Measurements from ENCODE around the gene C1QB.

Gene C1QB

DNA sequence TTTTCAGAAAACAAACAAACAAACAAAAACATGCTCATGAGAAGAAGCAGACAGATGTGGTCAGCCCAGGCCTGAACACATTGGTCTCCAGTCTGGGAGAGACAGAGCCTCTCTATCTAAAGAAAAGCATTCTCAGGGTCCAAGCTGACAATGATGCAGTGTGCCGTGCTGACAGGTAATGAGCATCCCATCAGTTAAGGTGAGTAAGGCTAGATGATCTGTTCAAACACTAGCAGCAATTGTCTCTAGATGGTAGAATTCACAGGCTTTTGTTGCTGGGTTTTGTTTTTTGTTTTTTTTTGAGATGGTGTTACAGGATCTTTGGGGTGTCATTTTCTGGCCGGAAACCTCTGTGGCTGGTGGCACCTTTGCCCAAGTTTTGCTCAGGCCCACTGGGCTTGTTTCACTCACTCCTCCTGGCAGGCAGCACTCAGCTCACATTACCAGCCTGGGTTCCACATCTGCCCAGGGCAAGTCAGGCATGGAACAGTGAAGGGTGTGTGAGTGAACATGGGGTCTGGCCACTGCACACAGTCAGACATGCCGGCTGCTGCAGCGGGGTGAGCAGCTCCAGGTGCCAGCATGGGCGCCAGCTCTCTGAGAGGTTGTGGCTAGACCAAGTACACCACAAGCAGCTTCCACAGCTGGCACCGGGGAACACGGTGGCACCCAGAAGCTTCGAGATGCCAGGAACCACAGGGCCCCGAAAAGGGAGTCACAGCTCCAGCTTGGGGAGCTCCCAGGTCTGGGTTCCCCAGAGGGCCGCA is 19.2 kb upstream of the C1QB start:
- TF ChIP-seq, protein P1, sequence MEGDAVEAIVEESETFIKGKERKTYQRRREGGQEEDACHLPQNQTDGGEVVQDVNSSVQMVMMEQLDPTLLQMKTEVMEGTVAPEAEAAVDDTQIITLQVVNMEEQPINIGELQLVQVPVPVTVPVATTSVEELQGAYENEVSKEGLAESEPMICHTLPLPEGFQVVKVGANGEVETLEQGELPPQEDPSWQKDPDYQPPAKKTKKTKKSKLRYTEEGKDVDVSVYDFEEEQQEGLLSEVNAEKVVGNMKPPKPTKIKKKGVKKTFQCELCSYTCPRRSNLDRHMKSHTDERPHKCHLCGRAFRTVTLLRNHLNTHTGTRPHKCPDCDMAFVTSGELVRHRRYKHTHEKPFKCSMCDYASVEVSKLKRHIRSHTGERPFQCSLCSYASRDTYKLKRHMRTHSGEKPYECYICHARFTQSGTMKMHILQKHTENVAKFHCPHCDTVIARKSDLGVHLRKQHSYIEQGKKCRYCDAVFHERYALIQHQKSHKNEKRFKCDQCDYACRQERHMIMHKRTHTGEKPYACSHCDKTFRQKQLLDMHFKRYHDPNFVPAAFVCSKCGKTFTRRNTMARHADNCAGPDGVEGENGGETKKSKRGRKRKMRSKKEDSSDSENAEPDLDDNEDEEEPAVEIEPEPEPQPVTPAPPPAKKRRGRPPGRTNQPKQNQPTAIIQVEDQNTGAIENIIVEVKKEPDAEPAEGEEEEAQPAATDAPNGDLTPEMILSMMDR (IDR thresholded peaks at IDR 0.05; ENCODE audit: low read depth, low read length), result no peak
- no peak overlapping the region for H3K4me3 ChIP-seq (ENCODE audit: low read depth, low read length)

DNA sequence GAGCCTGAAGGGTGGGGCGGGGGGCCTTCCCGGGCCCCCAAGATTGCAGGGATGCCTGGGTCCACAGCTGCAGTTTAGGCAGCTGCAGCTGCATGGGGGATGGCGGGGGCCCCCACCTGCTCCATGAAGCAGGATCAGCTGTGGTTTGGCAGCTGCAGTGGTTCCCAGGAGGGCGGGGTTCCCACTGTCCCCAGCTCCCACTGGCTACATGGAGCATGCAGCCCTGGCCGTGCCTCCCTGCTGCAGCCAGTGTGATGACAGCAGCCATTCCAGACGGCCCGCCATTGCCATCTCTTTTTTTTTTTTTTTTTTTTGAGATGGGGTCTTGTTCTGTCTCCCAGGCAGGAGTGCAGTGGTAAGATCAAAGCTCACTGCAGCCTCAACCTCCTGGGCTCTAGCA is 17.6 kb upstream of the C1QB start:
- TF ChIP-seq, protein P1 (IDR thresholded peaks at IDR 0.05; ENCODE audit: low read depth, low read length), result no peak
- H3K4me3 ChIP-seq (ENCODE audit: low read depth, low read length), result no peak overlapping the region

DNA sequence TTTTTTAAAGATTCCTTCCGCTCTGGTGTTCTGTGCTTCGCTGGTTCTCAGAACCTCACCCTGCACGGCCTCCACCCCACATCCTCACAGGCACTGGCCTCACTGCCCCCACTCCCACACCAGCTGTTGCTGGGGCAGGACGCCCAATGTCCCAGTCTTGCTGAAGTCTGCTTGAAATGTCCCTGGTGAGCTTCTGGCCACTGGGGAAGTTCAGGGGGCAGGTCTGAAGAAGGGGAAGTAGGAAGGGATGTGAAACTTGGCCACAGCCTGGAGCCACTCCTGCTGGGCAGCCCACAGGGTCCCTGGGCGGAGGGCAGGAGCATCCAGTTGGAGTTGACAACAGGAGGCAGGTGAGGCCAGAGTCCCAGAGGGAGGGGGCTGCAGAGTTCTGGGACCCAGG is 16.7 kb upstream of the C1QB start, which contains the start of gene C1QA:
Gene C1QA (plus strand): TSS at position 276 of the 400 bp plus-strand sequence. CDS start 989 bp downstream, outside the sequence.
- TF ChIP-seq, protein P1 (IDR thresholded peaks at IDR 0.05; ENCODE audit: low read depth, low read length), result no peak
- H3K4me3 ChIP-seq (ENCODE audit: low read depth, low read length), result no peak within 1 kb of the TSS

DNA sequence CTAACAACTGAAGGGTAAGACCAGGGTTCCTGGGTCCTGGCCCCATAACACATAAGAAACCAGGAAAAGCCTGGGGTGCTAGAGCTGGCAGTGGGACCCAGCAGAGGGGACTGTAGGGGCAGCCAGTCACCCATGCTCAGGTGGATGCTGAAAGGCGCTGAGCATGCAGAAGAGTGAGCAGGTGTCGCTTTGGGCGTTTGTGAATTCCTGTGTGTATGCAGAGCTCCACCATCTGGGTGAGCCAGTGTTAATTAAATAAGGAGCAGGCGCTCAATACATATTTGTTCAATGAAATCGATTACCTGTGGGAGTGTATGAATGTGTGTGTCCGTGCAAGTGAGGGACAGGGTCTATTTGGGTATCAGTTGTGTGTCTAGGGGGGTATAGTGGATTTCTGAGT is 16.1 kb upstream of the C1QB start:
- TF ChIP-seq, protein P1 (IDR thresholded peaks at IDR 0.05; ENCODE audit: low read depth, low read length), result no peak
- no peak overlapping the region for H3K4me3 ChIP-seq (ENCODE audit: low read depth, low read length)

DNA sequence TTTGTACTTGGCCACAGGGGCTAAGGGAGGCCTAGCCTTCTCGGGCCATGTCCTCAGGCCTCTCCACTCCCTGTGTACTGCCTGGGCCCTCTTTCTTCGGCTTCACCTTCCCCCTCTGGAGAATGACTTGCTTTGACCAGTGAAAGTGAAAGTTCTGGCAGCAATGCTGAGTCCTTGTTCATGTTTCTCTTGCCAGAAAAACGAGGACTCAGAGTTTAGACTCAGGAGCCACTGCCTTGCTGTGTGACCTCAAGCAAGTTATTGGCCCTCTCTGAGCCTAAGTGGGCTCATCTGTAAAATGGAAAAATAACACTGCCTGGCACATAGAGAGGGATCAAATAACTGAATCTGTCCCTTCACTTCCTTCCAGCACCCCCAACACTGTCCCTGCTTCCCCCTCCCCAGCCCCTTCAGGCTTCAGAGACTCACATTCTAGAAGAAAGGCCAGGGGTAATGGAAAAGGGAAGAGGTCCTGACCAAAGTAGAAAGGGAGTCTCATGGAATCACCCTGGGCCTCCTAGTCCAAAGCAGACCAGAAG is 15.1 kb upstream of the C1QB start:
- no peak overlapping the region for H3K4me3 ChIP-seq (ENCODE audit: low read depth, low read length)

DNA sequence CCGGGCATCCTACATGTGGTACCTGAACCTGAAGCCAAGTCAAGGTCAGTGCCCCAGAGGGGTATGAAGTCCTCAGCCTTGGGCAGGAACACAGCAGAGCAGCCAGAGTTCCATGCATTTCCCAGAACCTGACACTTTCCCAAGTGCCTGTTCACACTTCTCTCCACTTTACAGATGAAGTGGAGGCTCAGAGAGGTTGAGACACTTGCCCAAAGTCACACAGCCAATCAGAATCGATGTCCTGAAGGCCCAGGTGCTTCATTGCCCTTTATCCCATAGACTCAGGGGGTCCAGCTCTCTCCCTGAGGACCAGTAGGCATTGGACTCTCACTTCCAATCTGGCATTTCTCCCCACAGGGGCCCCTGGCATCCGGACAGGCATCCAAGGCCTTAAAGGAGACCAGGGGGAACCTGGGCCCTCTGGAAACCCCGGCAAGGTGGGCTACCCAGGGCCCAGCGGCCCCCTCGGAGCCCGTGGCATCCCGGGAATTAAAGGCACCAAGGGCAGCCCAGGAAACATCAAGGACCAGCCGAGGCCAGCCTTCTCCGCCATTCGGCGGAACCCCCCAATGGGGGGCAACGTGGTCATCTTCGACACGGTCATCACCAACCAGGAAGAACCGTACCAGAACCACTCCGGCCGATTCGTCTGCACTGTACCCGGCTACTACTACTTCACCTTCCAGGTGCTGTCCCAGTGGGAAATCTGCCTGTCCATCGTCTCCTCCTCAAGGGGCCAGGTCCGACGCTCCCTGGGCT is 14.4 kb upstream of the C1QB start:
- TF ChIP-seq, protein P1 (IDR thresholded peaks at IDR 0.05; ENCODE audit: low read depth, low read length), result no peak
- no peak overlapping the region for H3K4me3 ChIP-seq (ENCODE audit: low read depth, low read length)

More for the DNA sequence above, 15.1 kb upstream of the C1QB start:
- TF ChIP-seq, protein P1 (IDR thresholded peaks at IDR 0.05; ENCODE audit: low read depth, low read length), result no peak

DNA sequence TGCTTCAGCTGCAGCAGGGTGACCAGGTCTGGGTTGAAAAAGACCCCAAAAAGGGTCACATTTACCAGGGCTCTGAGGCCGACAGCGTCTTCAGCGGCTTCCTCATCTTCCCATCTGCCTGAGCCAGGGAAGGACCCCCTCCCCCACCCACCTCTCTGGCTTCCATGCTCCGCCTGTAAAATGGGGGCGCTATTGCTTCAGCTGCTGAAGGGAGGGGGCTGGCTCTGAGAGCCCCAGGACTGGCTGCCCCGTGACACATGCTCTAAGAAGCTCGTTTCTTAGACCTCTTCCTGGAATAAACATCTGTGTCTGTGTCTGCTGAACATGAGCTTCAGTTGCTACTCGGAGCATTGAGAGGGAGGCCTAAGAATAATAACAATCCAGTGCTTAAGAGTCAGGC is 13.8 kb upstream of the C1QB start:
- H3K4me3 ChIP-seq (ENCODE audit: low read depth, low read length), result no peak overlapping the region
- TF ChIP-seq, protein P1 (IDR thresholded peaks at IDR 0.05; ENCODE audit: low read depth, low read length), result no peak
